Natural killer cell (primary cell): ENCODE results near the gene ITPRIPL1. TPM values are rescaled to one million over a fixed set of nuclear protein-coding genes. Genes with fewer than 3 reads are reported as not detected.

Experiments used
- ATAC-seq, 3 donors: fragments of 150-1000 bp in 2 of 3; fragments of 200-7000 bp in 1 of 3; cut with Tn5 transposase; 1 replicate in 1 of 3; 2 replicates in 2 of 3; pipeline ENCODE4 v1.10.0; 2021; ENCODE audit warnings: mild to moderate bottlenecking in 2 of 3, moderate library complexity in 2 of 3
- DNase-seq, 2 donors: peaks; one replicate each; pipeline versions ENCODE4 v3.0.0 to v3.0.0-alpha.2; 2013 to 2021; ENCODE audit warnings: mixed read lengths in 1 of 2
- H3K27ac ChIP-seq: one replicate; pipeline ENCODE4 v1.5.1; 2013; ENCODE audit warnings: mild to moderate bottlenecking, low read length
- H3K27me3 ChIP-seq: one replicate; pipeline ENCODE4 v1.6.1; 2013; ENCODE audit warnings: low read length; ENCODE audit not compliant: control insufficient read depth, insufficient read depth
- H3K36me3 ChIP-seq: one replicate; pipeline ENCODE4 v1.6.1; 2013; ENCODE audit warnings: low read length; ENCODE audit not compliant: control insufficient read depth, insufficient read depth
- H3K4me1 ChIP-seq: one replicate; pipeline ENCODE4 v1.6.1; 2013; ENCODE audit warnings: low read length; ENCODE audit not compliant: control insufficient read depth, insufficient read depth
- H3K4me3 ChIP-seq: one replicate; pipeline ENCODE4 v1.5.1; 2013; ENCODE audit warnings: low read length
- H3K9me3 ChIP-seq: one replicate; pipeline ENCODE4 v1.6.1; 2013; ENCODE audit warnings: low read length; ENCODE audit not compliant: control insufficient read depth, insufficient read depth
- H3K27ac Mint-ChIP-seq, 2 donors: one replicate each; pipeline ENCODE4 v1.8.0; 2022; ENCODE audit warnings: mild to moderate bottlenecking in 2 of 2, mixed read lengths in 2 of 2, moderate library complexity in 1 of 2
- H3K27me3 Mint-ChIP-seq, 2 donors: one replicate each; pipeline ENCODE4 v1.8.0; 2022; ENCODE audit warnings: low read depth in 2 of 2, mixed read lengths in 2 of 2
- H3K36me3 Mint-ChIP-seq: one replicate; pipeline ENCODE4 v1.8.0; 2022; ENCODE audit warnings: mixed read lengths
- H3K4me1 Mint-ChIP-seq, 2 donors: one replicate each; pipeline ENCODE4 v1.8.0; 2022; ENCODE audit warnings: mixed read lengths in 2 of 2
- H3K4me3 Mint-ChIP-seq: one replicate; pipeline ENCODE4 v1.8.0; 2022; ENCODE audit warnings: mild to moderate bottlenecking, moderate library complexity, mixed read lengths
- H3K9me3 Mint-ChIP-seq, 2 donors: one replicate each; pipeline ENCODE4 v1.8.0; 2022; ENCODE audit warnings: mixed read lengths in 2 of 2
- CTCF ChIP-seq: fragments of 200-600 bp; IDR thresholded peaks from one replicate; pipeline ENCODE4 v1.8.0; 2022; ENCODE audit warnings: antibody characterized with exemption
- WGBS: methylation state at CpG from one replicate; pipeline ENCODE4 v1.1.7; 2013; ENCODE audit warnings: missing lambda C conversion rate; ENCODE audit not compliant: insufficient coverage; 5-methylcytosine and 5-hydroxymethylcytosine counted together
- intact Hi-C: fragments of 100-400 bp; cut with micrococcal nuclease; formaldehyde crosslinking; loops from one replicate; pipeline ENCODE4 v1.14.2; 2022
- total RNA-seq, 4 donors: library from RNA; stranded (reverse); fragments of 120-200 nt in 1 of 4; gene quantifications; one replicate each; pipeline versions ENCODE4 v1.2.3 to v1.2.4, GENCODE V29; 2013 to 2022

ITPRIPL1 gene
- total RNA-seq, 3 donors from 2014 or later (not counting 1 experiment from before 2014, with no cell fraction given), result 14.1 to 28.7 (median 20.5) TPM

- Histone ChIP-seq H3K4me3 (no peak overlapping the region), H3K36me3 (no peaks in the 10 kb centered on the region), H3K27ac (no peak overlapping the region), H3K27me3 (no peaks in the 10 kb centered on the region), H3K4me1 (no peaks in the 10 kb centered on the region), H3K9me3 (no peaks in the 10 kb centered on the region)
- no peak for DNase-seq
- Mint-ChIP-seq H3K36me3 (no peaks in the 10 kb centered on the region), H3K4me1 (no peaks in the 10 kb centered on the region), H3K27me3 (no peaks in the 10 kb centered on the region), H3K4me3 (no peak overlapping the region), H3K9me3 (no peaks in the 10 kb centered on the region), H3K27ac (no peak overlapping the region)
- intact Hi-C loops, result no loop called here
- no peak for TF ChIP-seq CTCF
- 86% methylated on average over 1 of the region's 2 CpGs for WGBS
- ATAC-seq, result no peak
Observed at GRCh38 chr2:96369186-96369585, 44.1 kb downstream of the ITPRIPL1 start.

- Mint-ChIP-seq H3K36me3 (no peaks in the 10 kb centered on the region), H3K9me3 (no peaks in the 10 kb centered on the region), H3K27ac (no peak overlapping the region), H3K4me3 (no peak overlapping the region), H3K27me3 (no peaks in the 10 kb centered on the region), H3K4me1 (no peaks in the 10 kb centered on the region)
- H3K27ac ChIP-seq, result no peak overlapping the region
- intact Hi-C loops, result no loop called here
- no peaks in the 10 kb centered on the region for H3K36me3 ChIP-seq
- H3K27me3 ChIP-seq, result no peaks in the 10 kb centered on the region
- no peak overlapping the region for H3K4me3 ChIP-seq
- DNase-seq (no peak), ATAC-seq (no peak)
- no peaks in the 10 kb centered on the region for H3K9me3 ChIP-seq
- WGBS, result 77% methylated on average over 2 of the region's 2 CpGs
- no peaks in the 10 kb centered on the region for H3K4me1 ChIP-seq
- no peak for TF ChIP-seq CTCF
Observed at GRCh38 chr2:96374211-96374951, 49.3 kb downstream of the ITPRIPL1 start.

Other genes starting within 250 kb of the ITPRIPL1 start
- gene ADRA2B, start 208.7 kb upstream of the ITPRIPL1 start, total RNA-seq, result 1 to 10 TPM in 1 of 3 donors, under 1 TPM in 2; 0.18 to 1.3 (median 0.38) TPM
- 10 to 100 TPM in 1 of 3 donors, 1 to 10 TPM in 2; 5.5 to 11.3 (median 8.8) TPM for gene ASTL, start 186.8 kb upstream of the ITPRIPL1 start, total RNA-seq
- gene DUSP2, start 179.9 kb upstream of the ITPRIPL1 start, total RNA-seq, result 100 to 1,000 TPM; 300 to 564 (median 432) TPM
- gene STARD7, start 116.5 kb upstream of the ITPRIPL1 start, total RNA-seq, result 100 to 1,000 TPM in 1 of 3 donors, 10 to 100 TPM in 2; 62.6 to 106 (median 86.1) TPM
- 10 to 100 TPM; 49.8 to 59.3 (median 54.5) TPM for gene TMEM127, start 59.3 kb upstream of the ITPRIPL1 start, total RNA-seq
- gene CIAO1, start 59.1 kb upstream of the ITPRIPL1 start, total RNA-seq, result 100 to 1,000 TPM in 2 of 3 donors, 10 to 100 TPM in 1; 74.9 to 109 (median 106) TPM
- gene SNRNP200, start 19.8 kb upstream of the ITPRIPL1 start, total RNA-seq, result 100 to 1,000 TPM; 207 to 236 (median 228) TPM
- gene NCAPH, start 10.4 kb downstream of the ITPRIPL1 start, total RNA-seq, result 1 to 10 TPM; 2.1 to 2.9 (median 2.7) TPM
- gene NEURL3, start 180.0 kb downstream of the ITPRIPL1 start, total RNA-seq, result not detected
- 100 to 1,000 TPM in 2 of 3 donors, 10 to 100 TPM in 1; 90.9 to 117 (median 114) TPM for gene ARID5A, start 211.4 kb downstream of the ITPRIPL1 start, total RNA-seq